Pons (tissue), 1 donor: Measurements from ENCODE around the gene CREB5.
A peak's percentile ranks its signal among the peaks of the same experiment; 100 is the strongest.
"Not testable (repeated sequence)": the region's sequence is repeated elsewhere in the genome, so short reads cannot be mapped to it uniquely, and the experiment has no call there.

Experiments
- DNase-seq: peaks from one replicate; pipeline ENCODE4 v3.0.0-alpha.2; 2016; ENCODE audit warnings: low spot score

The CREB5 gene

DNA sequence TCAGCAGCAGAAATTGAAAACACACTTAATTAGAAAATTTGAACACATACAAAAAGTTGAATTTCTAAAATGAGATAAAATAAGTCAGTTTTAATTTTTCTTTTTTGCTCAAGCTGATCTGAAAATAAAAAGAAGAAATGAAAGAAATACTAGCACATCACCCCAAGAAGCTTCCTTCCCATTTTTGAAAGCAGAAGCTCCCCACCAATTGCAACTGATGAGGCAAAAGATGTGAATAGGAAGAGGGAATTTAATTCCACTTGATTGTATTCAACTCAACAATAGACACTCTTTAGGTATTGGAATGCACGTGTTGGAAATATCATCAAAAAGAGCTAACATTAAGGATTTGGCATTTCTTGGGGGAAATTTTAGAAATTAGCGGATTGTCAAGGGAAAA is 370.0 kb downstream of the CREB5 start:
- DNase-seq: peak; percentile 61

- DNase-seq: peak; percentile 42
Measured at GRCh38 chr7:28784171-28784902, 372.0 kb downstream of the CREB5 start.

GRCh38 chr7:28785041-28785995 is 373.0 kb downstream of the CREB5 start:
- DNase-seq: no peak

DNA sequence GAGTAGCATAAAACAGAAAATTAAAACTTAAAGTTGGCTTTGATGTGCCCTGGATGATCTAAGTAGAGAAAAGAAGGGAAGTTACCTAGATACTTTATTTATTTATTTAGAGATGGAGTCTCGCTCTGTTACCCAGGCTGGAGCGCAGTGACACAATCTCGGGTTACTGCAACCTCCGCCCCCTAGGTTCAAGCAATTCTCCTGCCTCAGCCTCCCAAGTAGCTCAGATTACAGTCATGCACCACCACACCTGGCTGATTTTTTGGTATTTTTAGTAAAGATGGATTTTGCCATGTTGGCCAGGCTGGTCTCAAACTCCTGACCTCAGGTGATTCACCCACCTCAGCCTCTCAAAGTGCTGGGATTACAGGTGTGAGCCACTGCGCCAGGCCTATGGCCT is 373.8 kb downstream of the CREB5 start:
- DNase-seq: not testable (repeated sequence)

DNA sequence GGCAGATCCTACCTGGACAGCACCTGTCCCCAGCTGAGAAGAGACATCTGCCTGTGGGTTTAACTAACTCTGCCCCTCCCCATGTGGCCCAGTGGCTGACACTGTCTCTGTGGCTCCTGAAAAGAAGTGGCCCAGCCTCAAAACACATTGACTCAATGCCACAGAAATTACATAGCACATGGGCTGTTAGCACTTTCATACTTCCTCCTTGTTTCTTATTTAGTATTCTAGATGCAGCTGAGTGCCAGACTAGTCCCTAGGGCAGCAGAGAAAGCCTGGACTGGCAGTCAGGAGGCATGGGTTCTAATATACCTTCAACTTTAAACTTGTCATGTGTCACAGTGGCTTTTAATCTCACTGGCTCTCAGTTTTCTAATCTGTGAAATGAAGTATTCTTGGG is 374.8 kb downstream of the CREB5 start:
- DNase-seq: no peak

- DNase-seq: no peak
Measured at GRCh38 chr7:28790467-28790866, 378.1 kb downstream of the CREB5 start.

DNA sequence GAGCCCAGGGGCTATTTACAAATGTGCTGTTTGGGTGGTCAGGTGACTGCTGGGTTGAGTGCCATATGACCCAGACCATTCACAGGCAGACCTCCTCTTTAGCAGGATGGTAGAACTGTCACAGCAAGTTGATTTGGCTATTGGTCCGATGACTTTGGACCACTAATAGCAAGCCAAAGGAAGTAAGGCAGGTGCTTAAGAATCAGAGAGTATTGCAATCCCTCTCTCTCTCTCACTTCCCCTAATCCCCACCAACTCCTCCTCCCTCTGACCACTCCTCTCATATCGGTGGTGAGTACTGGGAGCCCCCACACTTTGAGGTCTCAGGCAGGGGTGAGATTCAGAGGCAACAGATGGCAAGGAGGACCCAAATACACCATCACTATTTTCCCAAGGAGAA is 380.5 kb downstream of the CREB5 start:
- no peak for DNase-seq

DNA sequence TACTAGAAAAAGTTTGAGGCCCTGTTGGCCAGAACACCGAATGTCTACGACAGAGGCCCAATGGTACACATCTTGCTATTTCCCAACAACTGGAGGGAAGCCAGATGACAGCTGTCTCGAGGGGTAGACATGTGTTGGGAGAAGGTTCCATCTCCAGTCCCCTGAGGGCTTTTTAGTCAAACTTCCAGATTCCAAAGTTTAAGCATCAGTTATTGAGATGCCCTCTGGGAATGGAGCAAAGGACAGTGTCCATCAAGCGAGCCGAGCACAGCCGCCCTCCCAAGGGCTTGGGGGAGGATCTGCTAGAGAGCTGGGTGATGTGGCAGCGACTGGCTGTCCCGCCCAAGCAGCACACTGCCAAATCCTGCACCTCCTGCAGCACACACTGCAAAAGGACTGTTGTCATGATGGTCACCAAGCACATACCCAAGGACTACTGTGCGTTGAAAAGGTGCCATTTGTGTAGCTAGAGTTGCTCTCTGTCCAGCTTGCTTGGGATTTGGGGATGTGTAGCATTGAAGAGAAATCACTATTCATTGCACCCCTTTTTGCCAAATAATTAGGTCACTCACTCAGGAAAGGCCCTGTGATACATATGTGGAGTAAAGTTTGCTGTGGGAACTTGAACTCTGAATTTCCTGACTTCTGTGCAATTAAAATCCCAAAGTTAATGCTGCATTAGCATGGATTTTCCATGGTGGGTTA is 381.2 kb downstream of the CREB5 start:
- no peak for DNase-seq

DNA sequence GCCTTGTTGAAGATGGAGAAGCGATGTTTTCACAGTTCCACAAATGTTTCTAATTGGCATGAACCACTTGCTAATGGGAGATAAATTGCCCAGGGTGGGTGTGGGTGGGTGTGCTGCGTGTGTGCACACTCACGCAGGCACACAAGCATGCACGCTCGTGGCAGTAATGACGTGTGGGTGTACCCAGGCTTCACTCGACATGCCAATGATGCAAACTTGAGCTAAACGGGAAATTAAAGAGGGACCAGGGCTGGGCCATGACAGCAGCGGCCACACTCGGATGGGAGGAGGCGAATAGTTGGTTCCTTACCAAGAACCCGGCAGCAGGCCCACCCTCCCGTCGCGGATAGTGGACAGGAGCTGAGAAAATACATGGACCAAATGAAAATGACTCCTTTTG is 386.0 kb downstream of the CREB5 start:
- no peak for DNase-seq

DNA sequence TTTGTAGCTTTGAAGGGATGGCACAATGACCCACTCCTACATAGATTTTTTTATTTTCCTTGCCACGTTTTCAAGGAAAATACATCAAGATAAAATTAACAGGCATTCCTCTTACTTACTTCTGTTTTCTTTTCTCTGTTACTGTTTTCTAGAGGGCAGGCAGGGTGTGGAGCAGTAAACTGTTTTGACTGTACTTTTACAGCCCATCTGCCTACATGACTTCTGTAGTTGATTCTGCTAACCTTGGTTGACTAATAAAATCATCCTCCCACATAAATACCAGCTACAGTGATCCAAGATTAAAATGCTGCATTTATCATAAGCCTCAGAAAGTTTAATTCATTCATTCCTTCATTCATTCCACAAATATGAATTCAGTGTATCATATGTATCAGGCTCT is 387.3 kb downstream of the CREB5 start:
- no peak for DNase-seq

DNA sequence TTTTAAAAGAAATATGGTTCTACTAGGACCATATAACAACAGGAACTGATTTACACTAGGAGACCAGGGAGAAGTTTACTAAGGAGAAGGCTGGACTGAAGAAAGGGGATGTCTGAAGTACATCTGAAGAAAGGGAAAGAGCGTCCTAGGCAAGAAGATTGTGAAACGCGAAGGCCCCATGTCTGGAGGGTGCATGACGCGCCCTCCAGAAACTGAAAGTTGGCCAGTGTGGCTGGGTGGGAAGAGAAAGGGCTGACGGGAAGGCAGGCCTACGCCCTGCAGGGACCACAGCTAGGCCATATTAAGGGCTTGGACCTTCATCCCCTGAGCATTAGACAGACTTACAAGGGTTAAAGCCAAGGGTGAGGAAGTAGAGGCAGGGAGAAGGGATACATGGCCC is 387.8 kb downstream of the CREB5 start:
- peak; percentile 63 for DNase-seq

GRCh38 chr7:28802450-28802849 is 390.1 kb downstream of the CREB5 start:
- DNase-seq: no peak

DNA sequence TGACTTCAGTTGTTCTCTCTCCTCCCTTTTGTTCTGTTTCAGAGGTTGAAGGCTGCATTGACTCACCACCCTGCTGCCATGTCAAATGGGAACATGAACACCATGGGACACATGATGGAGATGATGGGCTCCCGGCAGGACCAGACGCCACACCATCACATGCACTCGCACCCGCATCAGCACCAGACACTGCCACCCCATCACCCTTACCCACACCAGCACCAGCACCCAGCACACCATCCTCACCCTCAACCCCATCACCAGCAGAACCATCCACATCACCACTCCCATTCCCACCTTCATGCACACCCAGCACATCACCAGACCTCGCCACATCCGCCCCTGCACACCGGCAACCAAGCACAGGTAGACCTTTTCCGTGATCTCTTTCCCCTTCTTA is 391.8 kb downstream of the CREB5 start:
- no peak for DNase-seq

DNA sequence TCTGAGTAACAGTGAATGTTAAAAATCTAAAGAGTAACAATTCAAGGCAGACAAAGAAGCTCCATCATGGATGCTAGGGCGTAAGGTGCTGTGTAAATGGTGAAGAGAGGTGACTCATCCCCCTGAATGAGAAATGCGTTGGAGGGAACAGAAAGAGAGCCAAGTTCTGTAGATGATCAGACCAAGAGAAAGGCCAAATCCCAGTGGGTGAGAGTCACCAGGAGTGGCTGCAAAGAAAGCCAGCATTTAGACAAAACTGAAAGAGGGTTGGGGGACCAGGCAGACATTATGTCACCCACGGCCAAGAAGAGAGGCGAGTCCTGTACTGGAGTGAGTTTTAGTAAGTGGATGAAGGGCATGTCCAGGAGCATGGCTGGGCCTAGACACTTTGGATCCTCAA is 392.7 kb downstream of the CREB5 start:
- no peak for DNase-seq

GRCh38 chr7:28806841-28807240 is 394.5 kb downstream of the CREB5 start:
- no peak for DNase-seq

DNA sequence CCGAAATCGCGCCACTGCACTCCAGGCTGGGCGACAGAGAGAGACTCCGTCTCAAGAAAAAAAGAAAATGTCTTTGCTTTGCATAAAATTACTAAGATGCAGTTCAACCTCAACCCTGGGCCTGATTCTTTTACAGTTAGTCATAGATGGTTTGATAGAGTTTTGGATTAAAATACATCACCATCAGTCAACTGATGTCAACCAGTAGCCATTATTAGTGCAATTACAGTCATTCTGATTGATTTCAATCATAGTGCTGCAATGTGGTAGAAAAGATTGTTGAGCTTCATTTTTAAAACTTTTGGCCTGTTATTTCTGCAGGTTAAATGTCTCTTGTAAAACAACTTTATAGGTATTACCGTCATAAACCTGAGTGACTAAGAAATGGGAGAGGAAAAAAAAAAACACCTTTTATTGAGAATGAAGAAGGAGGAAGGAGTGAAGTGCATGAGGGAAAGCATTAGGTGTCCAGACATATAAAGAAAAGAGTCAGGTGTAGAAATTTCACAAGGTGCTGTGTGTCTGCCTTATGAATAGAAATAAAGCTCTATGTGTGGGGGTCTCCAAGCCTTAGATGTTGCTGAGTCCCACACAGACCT is 395.2 kb downstream of the CREB5 start:
- DNase-seq: no peak

DNA sequence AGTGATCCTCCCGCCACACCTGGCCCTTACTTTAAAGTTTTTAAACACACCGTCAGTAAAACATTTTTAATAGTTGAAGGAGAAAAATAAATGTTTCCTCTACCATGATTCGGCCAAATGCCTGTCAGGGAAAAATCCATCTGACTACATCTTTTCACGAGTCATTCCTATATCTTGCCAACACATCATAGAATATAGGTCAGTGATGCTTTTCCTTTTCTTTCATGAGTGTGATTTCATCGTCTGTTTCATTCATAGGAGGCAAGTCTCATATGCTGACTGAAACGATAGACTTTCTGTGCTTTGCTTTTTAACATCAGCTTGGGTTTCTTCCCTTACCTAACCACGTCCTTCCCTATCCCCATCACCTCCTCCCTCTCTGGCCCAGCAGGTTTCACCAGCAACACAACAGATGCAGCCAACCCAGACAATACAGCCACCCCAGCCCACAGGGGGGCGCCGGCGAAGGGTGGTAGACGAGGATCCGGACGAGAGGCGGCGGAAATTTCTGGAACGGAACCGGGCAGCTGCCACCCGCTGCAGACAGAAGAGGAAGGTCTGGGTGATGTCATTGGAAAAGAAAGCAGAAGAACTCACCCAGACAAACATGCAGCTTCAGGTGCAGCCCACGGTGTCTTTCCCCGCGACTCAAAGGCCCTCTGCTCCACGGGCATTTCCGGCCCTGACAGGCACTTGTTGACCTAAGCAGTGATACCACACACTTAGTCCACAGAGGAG is 396.6 kb downstream of the CREB5 start:
- DNase-seq: peak; percentile 47

- peak; percentile 75 for DNase-seq
Measured at GRCh38 chr7:28811008-28811407, 398.7 kb downstream of the CREB5 start.

GRCh38 chr7:28811701-28812430 is 399.5 kb downstream of the CREB5 start:
- peak; percentile 19 for DNase-seq

DNA sequence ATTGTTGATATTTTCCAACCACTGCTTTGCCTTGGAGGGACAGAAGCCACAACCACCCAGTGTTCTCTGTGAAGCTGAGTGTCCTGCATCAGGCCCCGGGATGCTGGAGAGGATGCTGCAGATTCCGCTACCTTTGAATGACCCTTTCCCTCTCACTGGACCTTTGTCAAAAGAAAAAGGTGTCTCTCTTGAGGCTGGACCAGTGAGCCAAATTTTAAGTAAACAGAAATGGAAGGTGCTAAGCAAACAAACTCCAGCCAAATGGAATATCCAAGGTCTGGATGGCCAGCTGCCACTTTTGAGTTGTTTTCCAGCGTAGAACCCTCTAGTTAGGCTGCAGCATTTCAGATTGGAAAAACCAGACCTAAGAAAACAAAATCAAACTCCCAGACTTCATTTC is 400.3 kb downstream of the CREB5 start:
- no peak for DNase-seq
